Measurements from ENCODE around the gene OLIG2.

DNA sequence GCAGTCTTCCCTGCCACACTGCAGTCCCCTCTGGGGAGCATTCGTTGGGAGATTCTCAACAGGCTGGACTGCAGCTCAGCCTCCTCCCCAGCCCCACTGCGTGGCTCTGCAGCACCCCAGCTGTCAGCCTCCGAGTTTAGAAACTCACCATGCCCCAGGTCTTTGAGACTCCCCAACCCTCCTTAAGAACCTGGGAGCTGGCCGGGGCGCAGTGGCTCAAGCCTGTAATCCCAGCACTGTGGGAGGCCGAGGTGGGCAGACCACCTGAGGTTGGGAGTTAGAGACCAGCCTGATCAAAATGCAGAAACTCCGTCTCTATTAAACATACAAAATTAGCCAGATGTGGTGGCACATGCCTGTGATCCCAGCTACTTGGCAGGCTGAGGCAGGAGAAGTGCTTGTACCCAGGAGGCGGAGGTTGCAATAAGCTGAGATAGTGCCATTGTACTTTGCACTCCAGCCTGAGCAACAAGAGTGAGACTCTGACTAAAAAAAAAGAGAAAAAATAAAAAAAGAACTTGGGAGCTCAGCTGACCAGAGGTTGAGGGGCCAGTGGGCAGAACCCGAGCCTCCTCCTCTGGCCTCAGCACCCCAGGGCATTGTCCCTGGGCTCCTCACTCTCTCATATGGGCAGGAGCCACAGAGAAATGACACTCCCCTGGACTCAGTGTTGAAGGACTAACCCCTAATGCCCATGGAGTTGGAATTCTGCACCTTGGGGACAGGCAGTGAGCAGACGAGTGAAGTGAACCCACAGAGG lies 5.6 kb downstream of the OLIG2 start:
- TF ChIP-seq EP300 (IDR thresholded peaks at IDR 0.05): no peak
- TF ChIP-seq, protein P1, sequence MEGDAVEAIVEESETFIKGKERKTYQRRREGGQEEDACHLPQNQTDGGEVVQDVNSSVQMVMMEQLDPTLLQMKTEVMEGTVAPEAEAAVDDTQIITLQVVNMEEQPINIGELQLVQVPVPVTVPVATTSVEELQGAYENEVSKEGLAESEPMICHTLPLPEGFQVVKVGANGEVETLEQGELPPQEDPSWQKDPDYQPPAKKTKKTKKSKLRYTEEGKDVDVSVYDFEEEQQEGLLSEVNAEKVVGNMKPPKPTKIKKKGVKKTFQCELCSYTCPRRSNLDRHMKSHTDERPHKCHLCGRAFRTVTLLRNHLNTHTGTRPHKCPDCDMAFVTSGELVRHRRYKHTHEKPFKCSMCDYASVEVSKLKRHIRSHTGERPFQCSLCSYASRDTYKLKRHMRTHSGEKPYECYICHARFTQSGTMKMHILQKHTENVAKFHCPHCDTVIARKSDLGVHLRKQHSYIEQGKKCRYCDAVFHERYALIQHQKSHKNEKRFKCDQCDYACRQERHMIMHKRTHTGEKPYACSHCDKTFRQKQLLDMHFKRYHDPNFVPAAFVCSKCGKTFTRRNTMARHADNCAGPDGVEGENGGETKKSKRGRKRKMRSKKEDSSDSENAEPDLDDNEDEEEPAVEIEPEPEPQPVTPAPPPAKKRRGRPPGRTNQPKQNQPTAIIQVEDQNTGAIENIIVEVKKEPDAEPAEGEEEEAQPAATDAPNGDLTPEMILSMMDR (IDR thresholded peaks at IDR 0.05): no peak
- TF ChIP-seq POLR2AphosphoS5 (IDR thresholded peaks at IDR 0.05): no peak
- TF ChIP-seq POLR2A (IDR thresholded peaks at IDR 0.05; ENCODE audit: low read depth): no peak
